Stimulated activated CD8-positive, alpha-beta memory T cell treated with anti-CD3 and anti-CD28 coated beads, Interleukin-12 subunit alpha, Interleukin-12 subunit beta, amount 100 ng/mL, for 24 hours (primary cell): ENCODE results near the gene OLIG2.

Source experiments
- DNase-seq: peaks from one replicate; pipeline ENCODE4 v3.0.0-alpha.2; 2020; ENCODE audit errors: extremely low read depth

Gene OLIG2

GRCh38 chr21:33032434-33033047 lies 6.8 kb downstream of the OLIG2 start:
- no peak for DNase-seq

DNA sequence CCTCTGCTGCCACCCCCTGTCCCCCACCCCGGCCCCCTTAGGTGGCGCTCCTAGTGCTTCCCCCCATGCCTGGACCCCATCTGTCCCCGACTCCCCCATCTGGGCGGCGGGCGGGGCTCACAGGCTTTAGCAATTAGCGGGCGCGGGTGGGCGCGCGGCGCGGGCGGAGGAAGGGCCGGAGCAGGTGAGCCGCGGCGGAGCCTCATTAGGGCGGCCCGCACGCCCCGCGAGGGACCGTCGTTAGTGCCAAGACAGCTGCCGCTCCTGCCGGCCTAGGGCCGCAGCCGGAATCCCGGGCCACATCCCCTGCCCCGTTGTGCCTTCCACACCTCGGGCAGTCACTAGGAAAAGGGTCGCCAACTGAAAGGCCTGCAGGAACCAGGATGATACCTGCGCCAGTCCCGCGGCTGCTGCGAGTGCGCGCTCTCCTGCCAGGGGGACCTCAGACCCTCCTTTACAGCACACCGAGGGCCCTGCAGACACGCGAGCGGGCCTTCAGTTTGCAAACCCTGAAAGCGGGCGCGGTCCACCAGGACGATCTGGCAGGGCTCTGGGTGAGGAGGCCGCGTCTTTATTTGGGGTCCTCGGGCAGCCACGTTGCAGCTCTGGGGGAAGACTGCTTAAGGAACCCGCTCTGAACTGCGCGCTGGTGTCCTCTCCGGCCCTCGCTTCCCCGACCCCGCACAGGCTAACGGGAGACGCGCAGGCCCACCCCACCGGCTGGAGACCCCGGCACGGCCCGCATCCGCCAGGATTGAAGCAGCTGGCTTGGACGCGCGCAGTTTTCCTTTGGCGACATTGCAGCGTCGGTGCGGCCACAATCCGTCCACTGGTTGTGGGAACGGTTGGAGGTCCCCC lies 7.6 kb downstream of the OLIG2 start:
- DNase-seq = no peak

- no peak for DNase-seq
These were observed 8.3 kb downstream of the OLIG2 start for GRCh38 chr21:33033961-33034413.

- DNase-seq = no peak
These were observed 9.4 kb downstream of the OLIG2 start for GRCh38 chr21:33035147-33035546.

GRCh38 chr21:33036430-33037162 lies 10.9 kb downstream of the OLIG2 start:
- no peak for DNase-seq

- no peak for DNase-seq
These were observed 11.8 kb downstream of the OLIG2 start for GRCh38 chr21:33037501-33037900.

DNA sequence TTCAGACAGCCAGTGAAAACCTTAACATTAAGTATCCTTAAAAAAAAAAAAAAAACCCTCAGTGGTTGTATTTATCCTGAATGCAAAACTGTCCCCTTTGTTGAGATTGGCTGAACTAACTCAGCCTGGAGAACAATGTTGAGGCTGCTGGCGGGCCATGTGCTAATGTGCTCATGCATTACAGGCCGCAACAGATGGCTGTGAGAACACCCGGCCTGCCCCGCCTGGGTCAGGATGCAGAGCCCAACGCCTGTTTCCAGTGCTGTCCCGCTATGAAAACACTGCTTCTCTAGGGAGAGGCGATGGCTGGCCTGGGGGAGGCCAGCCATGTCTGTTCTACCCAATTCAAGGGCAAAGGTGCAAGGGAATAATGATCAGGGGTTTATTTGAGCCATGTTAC lies 13.8 kb downstream of the OLIG2 start:
- DNase-seq = no peak

DNA sequence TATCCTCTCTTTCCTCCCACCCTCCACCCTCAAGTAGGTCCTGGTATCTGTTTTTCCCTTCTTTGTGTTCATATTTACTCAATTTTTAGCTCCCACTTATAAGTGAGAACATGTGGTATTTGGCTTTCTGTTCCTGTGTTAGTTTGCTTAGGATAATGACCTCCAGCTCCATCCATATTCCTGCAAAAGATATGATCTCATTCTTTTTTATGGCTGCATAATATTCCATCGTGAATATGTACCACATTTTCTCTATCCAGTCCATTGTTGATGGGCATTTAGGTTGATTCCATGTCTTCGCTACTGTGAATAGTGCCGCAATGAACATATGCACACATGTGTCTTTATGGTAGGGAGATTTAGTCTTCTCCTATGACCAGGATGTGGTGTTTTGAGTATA lies 14.5 kb downstream of the OLIG2 start:
- no peak for DNase-seq

GRCh38 chr21:33041981-33042380 lies 16.2 kb downstream of the OLIG2 start:
- DNase-seq = no peak

GRCh38 chr21:33042812-33043211 lies 17.1 kb downstream of the OLIG2 start:
- no peak for DNase-seq

- DNase-seq = no peak
These were observed 20.7 kb downstream of the OLIG2 start for GRCh38 chr21:33046455-33046854.

GRCh38 chr21:33047231-33047630 lies 21.5 kb downstream of the OLIG2 start:
- DNase-seq = no peak

DNA sequence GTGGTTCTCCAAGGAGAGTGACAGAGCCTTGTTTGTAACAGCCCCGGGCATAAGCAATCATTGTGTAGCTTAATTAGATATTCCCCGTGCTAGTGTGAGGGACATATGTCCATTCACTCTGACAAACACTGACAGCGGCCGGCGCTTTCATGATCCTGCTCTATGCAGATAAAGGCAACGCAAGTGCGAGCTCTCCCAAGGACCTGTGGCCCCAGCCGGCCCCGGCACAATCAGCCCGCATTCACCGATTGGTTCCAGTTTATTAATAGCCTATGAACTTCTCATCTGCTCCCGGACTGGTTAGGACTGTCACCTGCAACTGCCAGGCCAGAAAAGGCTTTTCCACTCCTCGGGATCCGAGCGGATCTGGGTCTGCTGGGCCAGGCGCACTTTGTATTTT lies 26.2 kb downstream of the OLIG2 start:
- DNase-seq = no peak

DNA sequence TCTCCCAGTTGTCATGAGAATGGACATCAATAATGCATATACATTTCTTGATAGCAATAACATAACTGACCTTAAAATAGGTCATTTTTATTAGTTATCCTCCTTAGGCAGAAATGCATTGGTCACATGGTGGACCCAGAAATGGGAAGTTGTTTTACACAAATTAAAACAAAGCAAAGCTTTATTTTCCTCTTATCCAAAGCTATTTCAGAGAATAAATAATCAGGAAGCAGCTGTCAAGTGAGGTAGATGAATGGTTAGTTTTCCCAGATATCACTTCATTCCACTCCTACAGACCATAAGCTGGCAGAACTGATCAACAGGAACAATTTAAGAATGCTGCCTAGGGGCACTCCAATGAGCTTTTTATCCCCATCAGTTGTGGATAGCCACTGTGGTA lies 28.2 kb downstream of the OLIG2 start:
- no peak for DNase-seq

- no peak for DNase-seq
These were observed 30.3 kb downstream of the OLIG2 start for GRCh38 chr21:33055991-33056390.

DNA sequence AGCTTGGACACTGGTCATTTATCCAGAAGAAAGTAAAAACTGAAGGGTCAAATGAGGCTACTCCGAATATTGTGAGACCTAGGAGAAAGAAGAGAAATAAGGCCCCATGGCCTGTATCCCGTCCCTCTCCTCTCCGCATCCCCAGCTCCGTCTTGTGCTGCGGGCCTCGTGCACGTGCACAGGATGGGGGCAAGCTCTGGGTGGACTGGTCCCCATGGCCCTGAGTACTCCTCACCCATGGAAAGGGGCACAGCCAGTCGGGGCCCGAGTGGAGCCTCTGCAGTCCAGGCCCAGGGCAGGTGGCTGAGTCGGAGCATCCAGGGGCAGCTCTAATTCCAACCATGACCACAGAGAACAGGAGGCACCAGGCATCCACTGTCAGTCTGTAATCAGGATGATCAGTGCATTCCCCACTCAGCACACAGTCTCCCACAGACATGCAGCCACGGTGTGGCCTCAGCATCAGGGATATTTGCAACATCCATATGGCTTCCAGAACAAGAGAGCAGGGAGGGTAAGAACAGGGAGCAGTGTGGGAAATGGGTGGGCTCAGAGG lies 31.7 kb downstream of the OLIG2 start:
- DNase-seq = no peak

DNA sequence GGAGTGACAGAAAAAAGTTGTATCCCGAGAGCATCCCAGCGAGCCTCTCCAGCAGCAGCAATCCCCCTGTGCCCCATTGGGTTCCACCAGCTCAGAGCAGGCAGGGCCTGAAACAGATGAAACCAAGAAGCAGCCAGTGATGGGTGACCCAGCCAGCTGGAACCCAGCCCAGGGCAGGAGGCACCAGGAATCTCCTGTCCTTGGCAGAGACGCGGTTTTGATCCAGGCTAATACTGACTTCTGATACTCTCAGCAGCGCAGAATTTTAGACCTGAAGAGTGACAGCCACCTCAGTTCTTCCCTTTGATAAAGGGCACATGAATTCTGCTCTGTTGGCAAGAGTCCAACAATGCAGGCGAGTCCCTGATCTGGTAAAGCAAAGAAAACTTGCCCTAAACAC lies 32.8 kb downstream of the OLIG2 start:
- DNase-seq = no peak

GRCh38 chr21:33058957-33059356 lies 33.2 kb downstream of the OLIG2 start:
- DNase-seq = no peak

- no peak for DNase-seq
These were observed 33.7 kb downstream of the OLIG2 start for GRCh38 chr21:33059380-33059841.

DNA sequence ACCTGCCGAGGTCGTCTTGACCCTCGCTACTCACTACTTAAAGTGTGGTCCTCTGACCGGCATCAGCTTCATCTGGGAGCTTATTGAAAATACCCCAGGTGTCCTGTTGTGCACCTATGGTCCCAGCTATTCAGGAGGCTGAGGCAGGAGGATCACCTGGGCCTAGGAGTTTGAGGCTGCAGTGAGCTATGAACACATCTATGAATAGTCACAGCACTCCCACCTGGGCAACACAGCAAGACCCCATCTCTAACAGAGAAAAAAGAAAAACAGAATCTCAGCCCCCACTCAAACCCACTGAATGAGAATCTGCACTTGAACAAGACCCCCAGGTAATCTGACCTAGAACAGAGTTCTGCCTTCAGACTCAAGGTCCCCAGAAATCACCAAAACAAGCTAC lies 35.5 kb downstream of the OLIG2 start:
- DNase-seq = no peak

GRCh38 chr21:33063375-33063883 lies 37.7 kb downstream of the OLIG2 start:
- DNase-seq = no peak
